Neuron (in vitro differentiated cells): ENCODE measurements around the gene GADD45G.

Experiments
- H2AFZ ChIP-seq: one replicate; pipeline ENCODE4 v1.6.1; 2013; ENCODE audit warnings: low read depth, mild to moderate bottlenecking, inconsistent platforms, low read length, moderate library complexity
- H3K27me3 ChIP-seq: one replicate; pipeline ENCODE4 v1.6.1; 2013; ENCODE audit warnings: low read length; ENCODE audit not compliant: insufficient read depth
- H3K36me3 ChIP-seq: one replicate; pipeline ENCODE4 v1.6.1; 2013; ENCODE audit warnings: low read length; ENCODE audit not compliant: insufficient read depth
- H3K4me1 ChIP-seq: one replicate; pipeline ENCODE4 v1.6.1; 2013; ENCODE audit warnings: low read length; ENCODE audit not compliant: insufficient read depth
- H3K4me3 ChIP-seq: 2 replicates; pipeline ENCODE4 v1.5.1; 2013; ENCODE audit warnings: mild to moderate bottlenecking, low read length, moderate library complexity
- H3K9me3 ChIP-seq: one replicate; pipeline ENCODE4 v1.6.1; 2013; ENCODE audit warnings: low read length

GADD45G gene

GRCh38 chr9:89633920-89634319 lies 29.1 kb downstream of the GADD45G start:
- H3K4me1 ChIP-seq, result no peaks in the 10 kb centered on the region
- no peak overlapping the region for H3K4me3 ChIP-seq
- H3K36me3 ChIP-seq, result no peaks in the 10 kb centered on the region
- peaks cover 27% of the 10 kb centered on the region for H3K27me3 ChIP-seq
- H3K9me3 ChIP-seq, result no peaks in the 10 kb centered on the region
- H2AFZ ChIP-seq, result no peak overlapping the region

DNA sequence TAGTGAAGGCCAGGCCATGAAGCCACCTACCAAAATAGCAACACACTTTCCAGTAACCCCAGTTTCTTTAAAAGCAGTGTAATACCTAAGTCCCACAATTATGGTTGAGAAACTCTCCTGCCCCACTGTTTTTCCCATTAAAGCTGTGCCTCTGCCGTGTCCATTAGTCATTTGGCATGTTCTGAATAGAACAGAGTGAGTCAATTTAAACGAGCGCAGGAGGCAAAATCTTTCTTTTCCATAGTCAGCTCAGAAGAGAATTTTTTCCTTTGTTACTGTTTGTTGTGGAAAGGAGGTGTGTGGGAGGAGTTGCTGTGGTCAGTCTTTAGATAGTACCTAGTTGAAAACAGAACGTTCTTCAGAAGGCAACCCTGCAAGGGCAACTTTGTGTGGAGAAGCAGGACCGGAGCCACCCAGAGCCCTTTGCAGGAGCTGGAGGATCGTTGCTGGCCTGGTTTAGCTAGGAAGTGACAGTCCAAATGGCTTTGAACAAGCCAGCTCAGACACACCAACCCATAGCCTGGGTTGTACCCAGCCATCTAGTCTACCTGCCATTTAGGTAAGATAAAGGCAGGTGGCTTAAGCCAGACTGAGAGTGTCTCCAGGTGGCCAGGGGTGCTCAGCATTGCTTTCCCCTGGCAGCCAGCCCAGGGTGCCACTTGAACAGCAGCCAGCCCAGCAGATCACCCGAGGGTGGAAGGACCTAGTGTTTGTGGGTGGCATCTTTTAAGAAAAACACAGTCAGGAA lies 30.4 kb downstream of the GADD45G start:
- Histone ChIP-seq H3K27me3 (peaks cover 21% of the 10 kb centered on the region), H3K36me3 (no peaks in the 10 kb centered on the region), H3K4me3 (no peak overlapping the region), H3K9me3 (no peaks in the 10 kb centered on the region), H2AFZ (no peak overlapping the region), H3K4me1 (no peaks in the 10 kb centered on the region)

GRCh38 chr9:89635816-89636215 lies 31.0 kb downstream of the GADD45G start:
- Histone ChIP-seq H3K27me3 (peaks cover 24% of the 10 kb centered on the region), H2AFZ (no peak overlapping the region), H3K36me3 (no peaks in the 10 kb centered on the region), H3K9me3 (no peaks in the 10 kb centered on the region), H3K4me3 (no peak overlapping the region), H3K4me1 (no peaks in the 10 kb centered on the region)

DNA sequence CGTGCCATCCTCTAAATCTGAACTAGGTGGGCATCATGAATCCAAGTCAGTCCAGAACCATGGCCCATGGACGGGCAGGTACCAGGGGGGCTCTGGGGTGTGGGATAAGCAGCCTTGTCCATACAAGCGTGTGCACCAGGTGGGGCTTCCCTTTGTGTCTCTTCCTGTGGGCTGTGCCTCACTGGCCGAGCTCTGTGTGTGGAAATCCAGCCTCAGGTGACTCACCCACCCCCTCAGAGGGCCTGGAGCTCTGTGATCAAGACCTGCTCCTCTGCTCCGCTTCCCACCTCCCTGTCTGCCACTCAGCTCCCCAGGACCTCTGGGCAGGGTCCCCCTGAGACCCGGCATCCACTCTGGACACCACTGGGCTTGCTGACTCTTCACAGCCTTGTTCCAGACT lies 33.0 kb downstream of the GADD45G start:
- H2AFZ ChIP-seq, result no peak overlapping the region
- H3K27me3 ChIP-seq, result peaks cover 26% of the 10 kb centered on the region
- H3K4me3 ChIP-seq, result no peak overlapping the region
- H3K36me3 ChIP-seq, result no peaks in the 10 kb centered on the region
- no peaks in the 10 kb centered on the region for H3K4me1 ChIP-seq
- H3K9me3 ChIP-seq, result no peaks in the 10 kb centered on the region

GRCh38 chr9:89638359-89638758 lies 33.5 kb downstream of the GADD45G start:
- H3K9me3 ChIP-seq, result no peaks in the 10 kb centered on the region
- H3K4me1 ChIP-seq, result no peaks in the 10 kb centered on the region
- peaks cover 26% of the 10 kb centered on the region for H3K27me3 ChIP-seq
- H3K4me3 ChIP-seq, result no peak overlapping the region
- H3K36me3 ChIP-seq, result no peaks in the 10 kb centered on the region
- H2AFZ ChIP-seq, result no peak overlapping the region

- Histone ChIP-seq H3K27me3 (peaks cover 26% of the 10 kb centered on the region), H3K4me1 (no peaks in the 10 kb centered on the region), H3K4me3 (no peak overlapping the region), H3K36me3 (no peaks in the 10 kb centered on the region), H3K9me3 (no peaks in the 10 kb centered on the region), H2AFZ (no peak overlapping the region)
Observed at GRCh38 chr9:89638893-89639292, 34.1 kb downstream of the GADD45G start.

GRCh38 chr9:89639367-89639795 lies 34.6 kb downstream of the GADD45G start:
- no peak overlapping the region for H3K4me3 ChIP-seq
- H3K36me3 ChIP-seq, result no peaks in the 10 kb centered on the region
- H3K27me3 ChIP-seq, result peaks cover 26% of the 10 kb centered on the region
- no peaks in the 10 kb centered on the region for H3K9me3 ChIP-seq
- H3K4me1 ChIP-seq, result no peaks in the 10 kb centered on the region
- H2AFZ ChIP-seq, result no peak overlapping the region

GRCh38 chr9:89639961-89640360 lies 35.1 kb downstream of the GADD45G start:
- no peaks in the 10 kb centered on the region for H3K4me1 ChIP-seq
- H3K36me3 ChIP-seq, result no peaks in the 10 kb centered on the region
- H3K9me3 ChIP-seq, result no peaks in the 10 kb centered on the region
- H3K4me3 ChIP-seq, result no peak overlapping the region
- no peak overlapping the region for H2AFZ ChIP-seq
- H3K27me3 ChIP-seq, result peaks cover 24% of the 10 kb centered on the region

- Histone ChIP-seq H3K27me3 (peaks cover 24% of the 10 kb centered on the region), H3K36me3 (no peaks in the 10 kb centered on the region), H3K4me3 (no peak overlapping the region), H2AFZ (no peak overlapping the region), H3K4me1 (no peaks in the 10 kb centered on the region), H3K9me3 (no peaks in the 10 kb centered on the region)
Observed at GRCh38 chr9:89640361-89640760, 35.5 kb downstream of the GADD45G start.

DNA sequence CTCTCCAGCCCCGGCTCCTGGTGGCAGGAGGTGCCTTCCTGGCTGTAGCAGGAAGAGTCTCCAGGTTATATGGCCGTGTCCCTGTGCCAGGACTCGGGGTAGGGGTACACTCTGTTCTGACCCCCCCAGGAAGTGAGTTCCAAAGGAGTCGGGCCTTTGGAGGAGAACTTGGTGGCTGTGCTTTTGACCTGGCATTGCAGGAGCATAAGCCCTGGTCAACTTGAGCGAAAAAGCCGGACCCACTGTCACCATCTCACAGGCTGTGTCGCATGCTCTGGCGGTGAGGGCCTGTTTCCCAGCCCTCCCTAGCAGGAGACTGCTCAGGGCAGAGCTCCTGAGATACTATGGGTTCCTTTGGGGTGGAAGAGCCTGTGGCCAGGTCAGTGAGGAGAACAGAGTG lies 36.0 kb downstream of the GADD45G start:
- Histone ChIP-seq H3K36me3 (no peaks in the 10 kb centered on the region), H3K27me3 (peaks cover 21% of the 10 kb centered on the region), H3K9me3 (no peaks in the 10 kb centered on the region), H3K4me1 (no peaks in the 10 kb centered on the region), H2AFZ (no peak overlapping the region), H3K4me3 (no peak overlapping the region)

GRCh38 chr9:89641980-89642379 lies 37.2 kb downstream of the GADD45G start:
- Histone ChIP-seq H3K4me1 (no peaks in the 10 kb centered on the region), H3K27me3 (peaks cover 24% of the 10 kb centered on the region), H3K9me3 (no peaks in the 10 kb centered on the region), H3K36me3 (no peaks in the 10 kb centered on the region), H3K4me3 (no peak overlapping the region), H2AFZ (no peak overlapping the region)

GRCh38 chr9:89642789-89643188 lies 38.0 kb downstream of the GADD45G start:
- Histone ChIP-seq H2AFZ (no peak overlapping the region), H3K27me3 (peaks cover 26% of the 10 kb centered on the region), H3K36me3 (no peaks in the 10 kb centered on the region), H3K4me3 (no peak overlapping the region), H3K9me3 (no peaks in the 10 kb centered on the region), H3K4me1 (no peaks in the 10 kb centered on the region)

GRCh38 chr9:89646189-89646939 lies 41.6 kb downstream of the GADD45G start:
- H3K36me3 ChIP-seq, result no peaks in the 10 kb centered on the region
- no peak overlapping the region for H3K4me3 ChIP-seq
- peaks cover 5% of the 10 kb centered on the region for H3K4me1 ChIP-seq
- no peak overlapping the region for H2AFZ ChIP-seq
- H3K9me3 ChIP-seq, result no peaks in the 10 kb centered on the region
- H3K27me3 ChIP-seq, result peaks cover 14% of the 10 kb centered on the region
